OCI-LY7 (cell line): Measurements from ENCODE around the gene NAV3. TPM values are rescaled to one million over a fixed set of nuclear protein-coding genes. Genes with fewer than 3 reads are reported as not detected.
A peak's percentile ranks its signal among the peaks of the same experiment; 100 is the strongest.

ENCODE experiments used
- BruUV-seq: library from RNA; stranded (reverse); fragments of 400-500 nt; replicated peaks from 2 replicates; lab custom pipeline; 2021; lab: Mats Ljungman, UMichigan
- CTCF ChIA-PET: fragments of 300-600 bp; sonication (Branson Sonifier 250); formaldehyde crosslinking; loops from one replicate; lab custom pipeline; 2022; ENCODE audit warnings: antibody characterized with exemption; ENCODE audit not compliant: unreplicated experiment; lab: Charles Lee
- POLR2A ChIA-PET: fragments of 300-600 bp; sonication (Branson Sonifier 250); formaldehyde crosslinking; loops from one replicate; lab custom pipeline; 2022; ENCODE audit warnings: antibody characterized with exemption; lab: Charles Lee
- DNase-seq: peaks from one replicate; pipeline ENCODE4 v3.0.0-alpha.2; 2015; ENCODE audit warnings: low spot score
- H2AFZ ChIP-seq: fragments of 200-600 bp; sonication (generic), shearing (Covaris generic); 2 replicates; pipeline ENCODE4 v1.6.1; 2014; ENCODE audit warnings: mild to moderate bottlenecking, antibody characterized with exemption, low read length, moderate library complexity
- H3K27ac ChIP-seq: fragments of 200-600 bp; sonication (generic); 2 replicates; pipeline ENCODE4 v1.5.1; 2014; ENCODE audit warnings: mixed run types, low read depth, mild to moderate bottlenecking, moderate library complexity, low read length, inconsistent platforms; ENCODE audit not compliant: poor library complexity, severe bottlenecking
- H3K36me3 ChIP-seq: fragments of 200-600 bp; sonication (generic); 2 replicates; pipeline ENCODE4 v1.6.1; 2014; ENCODE audit warnings: mild to moderate bottlenecking, antibody characterized with exemption, low read length, moderate library complexity, mixed read lengths; ENCODE audit not compliant: insufficient read depth
- H3K4me1 ChIP-seq: fragments of 200-600 bp; sonication (generic); 2 replicates; pipeline ENCODE4 v1.5.1; 2014; ENCODE audit warnings: mild to moderate bottlenecking, low read length; ENCODE audit not compliant: insufficient read depth, poor library complexity, severe bottlenecking
- H3K4me2 ChIP-seq: fragments of 200-600 bp; sonication (generic); 2 replicates; pipeline ENCODE4 v1.6.1; 2014; ENCODE audit warnings: mild to moderate bottlenecking, low read length
- H3K4me3 ChIP-seq: fragments of 200-600 bp; sonication (generic); 2 replicates; pipeline ENCODE4 v1.5.1; 2014; ENCODE audit warnings: mild to moderate bottlenecking, low read depth, low read length; ENCODE audit not compliant: poor library complexity, severe bottlenecking
- H3K79me2 ChIP-seq: fragments of 200-600 bp; sonication (generic); 2 replicates; pipeline ENCODE4 v1.6.1; 2016; ENCODE audit warnings: low read depth, mild to moderate bottlenecking, low read length, moderate library complexity, mixed read lengths; ENCODE audit not compliant: insufficient read depth
- H3K9me2 ChIP-seq: fragments of 200-600 bp; sonication (generic); 2 replicates; pipeline ENCODE4 v1.6.1; 2016; ENCODE audit warnings: mild to moderate bottlenecking, low read length, mixed read lengths; ENCODE audit not compliant: insufficient read depth
- H3K9me3 ChIP-seq: fragments of 200-600 bp; sonication (generic); 2 replicates; pipeline ENCODE4 v1.6.1; 2014; ENCODE audit warnings: mild to moderate bottlenecking, mixed run types, low read length, mixed read lengths
- H4K20me1 ChIP-seq: fragments of 200-600 bp; sonication (generic); 2 replicates; pipeline ENCODE4 v1.6.1; 2014; ENCODE audit warnings: mild to moderate bottlenecking, antibody characterized with exemption, low read length, moderate library complexity, mixed read lengths; ENCODE audit not compliant: insufficient read depth
- CTCF ChIP-seq: fragments of 200-600 bp; sonication (generic); conservative IDR thresholded peaks from 2 replicates; pipeline ENCODE4 v1.5.1; 2014; ENCODE audit warnings: mild to moderate bottlenecking, antibody characterized with exemption, low read length, moderate library complexity, mixed read lengths
- EZH2phosphoT487 ChIP-seq: fragments of 200-600 bp; sonication (generic); IDR thresholded peaks from 2 replicates; pipeline ENCODE4 v1.6.1; 2018; ENCODE audit warnings: low read depth, borderline replicate concordance, mild to moderate bottlenecking, mixed run types, antibody characterized with exemption, low read length, moderate library complexity, mixed read lengths
- intact Hi-C: fragments of 100-400 bp; cut with micrococcal nuclease; formaldehyde crosslinking; loops from one replicate; pipeline ENCODE4 v1.10.0; 2022; ENCODE audit not compliant: unreplicated experiment
- total RNA-seq, 2 experiments: library from RNA; depleted of rRNA in 1 of 2; stranded (reverse); fragments of >200 nt in 1 of 2; shearing (Covaris generic) in 1 of 2; gene quantifications; 2 replicates each; pipeline ENCODE4 v1.2.3, GENCODE V29; 2014 to 2022

The NAV3 gene
- total RNA-seq, 2 experiments from 2014 or later = 0.68 to 1.6 TPM

- TF ChIP-seq CTCF (peak; percentile 74), EZH2phosphoT487 (no peak)
- BruUV-seq = no TSS peak
- H3K4me3 ChIP-seq = no peak overlapping the region
- ChIA-PET CTCF (no interaction called here), POLR2A (no interaction called here)
- no peaks in the 10 kb centered on the region for H3K9me3 ChIP-seq
- no peak overlapping the region for H2AFZ ChIP-seq
- peak; percentile 29 for DNase-seq
- no peaks in the 10 kb centered on the region for H3K79me2 ChIP-seq
- H3K4me1 ChIP-seq = no peaks in the 10 kb centered on the region
- no peak overlapping the region for H3K4me2 ChIP-seq
- intact Hi-C loops = no loop called here
- no peak overlapping the region for H3K27ac ChIP-seq
- H3K9me2 ChIP-seq = no peaks in the 10 kb centered on the region
- no peaks in the 10 kb centered on the region for H3K36me3 ChIP-seq
- no peaks in the 10 kb centered on the region for H4K20me1 ChIP-seq
Measured at GRCh38 chr12:78181544-78182162, 351.0 kb downstream of the NAV3 start.

DNA sequence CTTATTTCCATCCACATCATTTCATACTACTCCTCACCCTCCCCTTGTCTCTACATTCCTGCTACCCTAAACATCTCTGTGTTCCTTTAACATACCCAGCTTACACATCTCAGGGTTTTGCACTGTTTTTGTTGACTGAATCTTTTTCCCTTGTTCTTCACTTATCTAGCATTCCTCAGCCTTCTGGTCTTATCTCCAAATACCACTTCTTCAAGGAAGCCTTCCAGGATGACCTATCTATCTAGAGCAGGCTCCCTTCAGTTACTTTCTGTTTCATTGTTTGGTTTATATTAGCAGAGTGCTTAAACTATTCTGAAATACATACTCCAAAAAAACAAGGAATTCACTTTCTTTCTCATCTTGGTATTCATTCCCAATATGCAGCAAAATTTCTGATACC is 353.1 kb downstream of the NAV3 start:
- H3K4me2 ChIP-seq = no peak overlapping the region
- BruUV-seq = no TSS peak
- no peak overlapping the region for H2AFZ ChIP-seq
- CTCF ChIA-PET = no interaction called here
- H3K4me3 ChIP-seq = no peak overlapping the region
- H3K9me3 ChIP-seq = no peaks in the 10 kb centered on the region
- POLR2A ChIA-PET = no interaction called here
- no peak for DNase-seq
- intact Hi-C loops = no loop called here
- no peaks in the 10 kb centered on the region for H3K9me2 ChIP-seq
- H3K4me1 ChIP-seq = no peaks in the 10 kb centered on the region
- TF ChIP-seq CTCF (no peak), EZH2phosphoT487 (no peak)
- no peaks in the 10 kb centered on the region for H3K36me3 ChIP-seq
- H4K20me1 ChIP-seq = no peaks in the 10 kb centered on the region
- H3K79me2 ChIP-seq = no peaks in the 10 kb centered on the region
- no peak overlapping the region for H3K27ac ChIP-seq

- Histone ChIP-seq H3K36me3 (no peaks in the 10 kb centered on the region), H4K20me1 (no peaks in the 10 kb centered on the region), H3K4me2 (no peak overlapping the region), H3K79me2 (no peaks in the 10 kb centered on the region), H3K9me2 (no peaks in the 10 kb centered on the region), H3K9me3 (no peaks in the 10 kb centered on the region), H3K4me1 (no peaks in the 10 kb centered on the region), H2AFZ (no peak overlapping the region), H3K27ac (no peak overlapping the region), H3K4me3 (no peak overlapping the region)
- no TSS peak for BruUV-seq
- no peak for DNase-seq
- intact Hi-C loops = no loop called here
- ChIA-PET CTCF (no interaction called here), POLR2A (interaction anchor here (0.5 to 0.8 kb wide), 2 partner anchors 8 to 176 kb away, joined by 3 read pairs; no protein-coding TSS in a partner anchor)
- TF ChIP-seq EZH2phosphoT487 (no peak), CTCF (no peak)
Measured at GRCh38 chr12:78185109-78185508, 354.4 kb downstream of the NAV3 start.
